ENCODE measurements around the gene GSTM3.

GRCh38 chr1:109726728-109727373 lies 14.0 kb downstream of the GSTM3 start:
- TF ChIP-seq, protein P1, sequence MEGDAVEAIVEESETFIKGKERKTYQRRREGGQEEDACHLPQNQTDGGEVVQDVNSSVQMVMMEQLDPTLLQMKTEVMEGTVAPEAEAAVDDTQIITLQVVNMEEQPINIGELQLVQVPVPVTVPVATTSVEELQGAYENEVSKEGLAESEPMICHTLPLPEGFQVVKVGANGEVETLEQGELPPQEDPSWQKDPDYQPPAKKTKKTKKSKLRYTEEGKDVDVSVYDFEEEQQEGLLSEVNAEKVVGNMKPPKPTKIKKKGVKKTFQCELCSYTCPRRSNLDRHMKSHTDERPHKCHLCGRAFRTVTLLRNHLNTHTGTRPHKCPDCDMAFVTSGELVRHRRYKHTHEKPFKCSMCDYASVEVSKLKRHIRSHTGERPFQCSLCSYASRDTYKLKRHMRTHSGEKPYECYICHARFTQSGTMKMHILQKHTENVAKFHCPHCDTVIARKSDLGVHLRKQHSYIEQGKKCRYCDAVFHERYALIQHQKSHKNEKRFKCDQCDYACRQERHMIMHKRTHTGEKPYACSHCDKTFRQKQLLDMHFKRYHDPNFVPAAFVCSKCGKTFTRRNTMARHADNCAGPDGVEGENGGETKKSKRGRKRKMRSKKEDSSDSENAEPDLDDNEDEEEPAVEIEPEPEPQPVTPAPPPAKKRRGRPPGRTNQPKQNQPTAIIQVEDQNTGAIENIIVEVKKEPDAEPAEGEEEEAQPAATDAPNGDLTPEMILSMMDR (IDR thresholded peaks at IDR 0.05; ENCODE audit: poor library complexity), result no peak
- TF ChIP-seq EZH2 (IDR thresholded peaks at IDR 0.05; ENCODE audit: borderline replicate concordance), result no peak
